Measurements from ENCODE around the gene MICALL2.

DNA sequence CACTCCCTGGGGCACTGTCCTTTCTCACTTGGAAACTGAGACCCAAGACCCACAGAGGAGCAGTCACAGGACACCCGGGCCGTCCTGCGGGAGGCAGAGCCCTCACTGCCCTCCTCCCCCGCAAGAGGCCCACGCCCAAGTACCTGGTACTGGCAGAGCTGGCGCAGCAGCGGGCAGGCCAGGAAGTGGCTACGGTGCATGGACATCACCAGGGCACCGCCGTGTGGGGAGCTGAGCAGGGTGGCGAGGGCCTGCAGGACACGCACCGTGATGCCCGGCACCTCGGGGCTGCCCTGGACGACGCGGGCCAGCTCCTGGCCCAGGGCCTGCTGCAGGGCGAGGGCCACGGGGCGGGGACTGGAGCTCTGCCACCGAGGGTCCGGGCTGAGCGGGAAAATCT, 20.0 kb upstream of the MICALL2 start:
- TF ChIP-seq, protein P1, sequence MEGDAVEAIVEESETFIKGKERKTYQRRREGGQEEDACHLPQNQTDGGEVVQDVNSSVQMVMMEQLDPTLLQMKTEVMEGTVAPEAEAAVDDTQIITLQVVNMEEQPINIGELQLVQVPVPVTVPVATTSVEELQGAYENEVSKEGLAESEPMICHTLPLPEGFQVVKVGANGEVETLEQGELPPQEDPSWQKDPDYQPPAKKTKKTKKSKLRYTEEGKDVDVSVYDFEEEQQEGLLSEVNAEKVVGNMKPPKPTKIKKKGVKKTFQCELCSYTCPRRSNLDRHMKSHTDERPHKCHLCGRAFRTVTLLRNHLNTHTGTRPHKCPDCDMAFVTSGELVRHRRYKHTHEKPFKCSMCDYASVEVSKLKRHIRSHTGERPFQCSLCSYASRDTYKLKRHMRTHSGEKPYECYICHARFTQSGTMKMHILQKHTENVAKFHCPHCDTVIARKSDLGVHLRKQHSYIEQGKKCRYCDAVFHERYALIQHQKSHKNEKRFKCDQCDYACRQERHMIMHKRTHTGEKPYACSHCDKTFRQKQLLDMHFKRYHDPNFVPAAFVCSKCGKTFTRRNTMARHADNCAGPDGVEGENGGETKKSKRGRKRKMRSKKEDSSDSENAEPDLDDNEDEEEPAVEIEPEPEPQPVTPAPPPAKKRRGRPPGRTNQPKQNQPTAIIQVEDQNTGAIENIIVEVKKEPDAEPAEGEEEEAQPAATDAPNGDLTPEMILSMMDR (IDR thresholded peaks at IDR 0.05; ENCODE audit: poor library complexity, severe bottlenecking) = no peak
- TF ChIP-seq TAF1 (IDR thresholded peaks at IDR 0.05; ENCODE audit: low read depth) (no peak), EZH2 (IDR thresholded peaks at IDR 0.05; ENCODE audit: borderline replicate concordance, insufficient read depth, low read length, poor library complexity, severe bottlenecking) (no peak), POLR2AphosphoS5 (IDR thresholded peaks at IDR 0.05) (no peak), RAD21 (conservative IDR thresholded peaks at IDR 0.05) (no peak), MXI1 (conservative IDR thresholded peaks at IDR 0.05; ENCODE audit: poor library complexity, severe bottlenecking) (no peak), SMC3 (conservative IDR thresholded peaks at IDR 0.05; ENCODE audit: poor library complexity) (no peak)

Data from neural cell (in vitro differentiated cells).